DMS114 treated with DMSO at 0.1 percent for 48 hours (cell line): ENCODE measurements around the gene PPP1R14C.
"Not testable (repeated sequence)": the region's sequence is repeated elsewhere in the genome, so short reads cannot be mapped to it uniquely, and the experiment has no call there.

Experiments used
- DNase-seq: peaks from one replicate; lab custom pipeline; 2025; ENCODE audit not compliant: unreplicated experiment; lab: John Stamatoyannopoulos, UW

PPP1R14C gene

DNA sequence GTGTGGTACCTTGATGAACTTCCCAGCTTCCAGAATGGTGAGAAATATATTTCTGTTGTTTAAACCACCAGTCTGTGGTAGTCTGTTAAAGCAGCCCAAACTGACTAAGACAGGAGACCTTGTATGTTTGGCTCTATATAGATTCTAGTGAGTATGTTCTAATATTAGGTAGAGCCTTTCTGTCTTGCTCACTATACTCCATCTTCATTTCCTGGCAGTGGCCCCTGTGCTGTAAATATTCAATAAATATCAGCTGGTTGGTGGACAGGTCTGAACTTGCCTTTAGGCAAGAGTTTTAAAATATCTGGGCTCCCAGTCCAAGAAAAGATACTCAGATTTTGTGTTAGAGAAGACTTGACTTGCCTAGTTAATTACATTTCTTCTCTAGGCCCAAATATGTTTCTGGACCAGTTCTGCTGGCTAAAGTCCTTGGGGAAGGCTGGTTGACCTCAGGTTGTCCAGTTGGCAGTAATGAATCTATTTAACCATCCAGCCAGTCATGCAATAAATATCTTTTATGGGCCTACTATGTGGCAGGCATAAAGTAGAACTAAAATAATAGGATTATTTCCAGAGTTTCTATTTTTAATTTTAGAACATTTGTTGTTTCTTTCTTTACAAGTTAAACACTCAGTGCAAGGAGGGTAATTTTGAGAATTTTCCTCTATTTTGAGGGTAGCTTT lies 22.3 kb downstream of the PPP1R14C start:
- DNase-seq, result no peak

GRCh38 chr6:150167479-150167873 lies 24.6 kb downstream of the PPP1R14C start:
- DNase-seq, result no peak

DNA sequence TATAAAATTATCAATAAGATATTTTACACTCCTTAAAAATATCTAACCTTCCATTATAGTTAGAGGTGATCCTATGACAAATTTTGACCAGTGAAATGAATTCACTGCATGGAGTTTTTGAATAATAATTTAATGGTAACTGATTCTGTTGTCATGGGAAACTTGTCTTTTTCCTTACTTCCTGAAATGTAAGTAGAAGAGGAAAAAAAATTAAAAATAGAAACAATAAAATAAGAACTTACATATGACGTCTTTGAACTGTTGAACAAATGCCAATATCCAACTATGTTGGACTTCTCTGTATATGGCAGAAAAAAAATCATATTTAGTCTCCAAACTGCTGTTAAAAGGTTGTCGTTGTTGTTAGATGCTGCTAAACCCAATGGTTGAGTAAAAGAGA lies 26.3 kb downstream of the PPP1R14C start:
- DNase-seq, result no peak

- DNase-seq, result no peak
Observed at GRCh38 chr6:150169609-150170008, 26.8 kb downstream of the PPP1R14C start.

DNA sequence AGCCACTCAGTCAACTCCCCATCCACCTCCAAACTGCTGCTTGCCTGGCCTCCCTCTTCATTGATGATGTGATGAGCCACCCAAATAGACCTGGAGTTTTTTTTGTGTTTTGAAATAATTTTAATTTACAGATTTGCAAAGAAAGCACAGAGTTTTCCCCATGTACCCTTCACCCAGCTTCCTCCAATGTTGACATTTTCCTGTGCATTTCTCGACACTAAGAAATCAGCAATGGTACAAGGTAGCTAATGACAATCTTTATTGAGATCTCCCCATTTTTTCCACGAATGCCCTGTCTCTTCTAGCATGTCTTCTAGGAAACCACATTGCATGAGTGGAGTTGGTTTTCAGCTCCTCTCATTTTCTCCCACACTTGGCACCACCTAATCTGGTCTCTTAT lies 30.1 kb downstream of the PPP1R14C start:
- DNase-seq, result no peak

GRCh38 chr6:150175586-150176151 lies 32.8 kb downstream of the PPP1R14C start:
- DNase-seq, result no peak

DNA sequence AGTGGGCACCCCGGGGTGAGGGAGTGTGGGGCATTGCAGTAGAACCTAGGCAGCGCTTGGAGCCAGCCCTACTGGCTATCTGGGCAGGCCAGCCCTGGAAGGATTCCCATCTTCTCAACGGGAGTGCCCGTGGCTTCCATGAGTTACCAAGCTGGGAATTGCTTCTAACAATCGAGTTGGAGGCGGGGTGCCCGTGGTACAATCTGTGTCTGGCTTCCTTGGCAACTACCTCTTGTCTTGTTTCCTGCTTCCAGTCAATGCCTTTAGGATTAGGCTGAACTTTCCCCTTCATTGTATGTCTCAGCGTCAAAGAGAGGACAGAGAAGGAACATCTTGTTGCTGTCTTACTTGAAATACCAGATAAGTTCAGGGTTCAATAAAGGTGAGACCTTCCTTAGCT lies 33.3 kb downstream of the PPP1R14C start:
- no peak for DNase-seq

GRCh38 chr6:150176659-150177058 lies 33.8 kb downstream of the PPP1R14C start:
- DNase-seq, result no peak

DNA sequence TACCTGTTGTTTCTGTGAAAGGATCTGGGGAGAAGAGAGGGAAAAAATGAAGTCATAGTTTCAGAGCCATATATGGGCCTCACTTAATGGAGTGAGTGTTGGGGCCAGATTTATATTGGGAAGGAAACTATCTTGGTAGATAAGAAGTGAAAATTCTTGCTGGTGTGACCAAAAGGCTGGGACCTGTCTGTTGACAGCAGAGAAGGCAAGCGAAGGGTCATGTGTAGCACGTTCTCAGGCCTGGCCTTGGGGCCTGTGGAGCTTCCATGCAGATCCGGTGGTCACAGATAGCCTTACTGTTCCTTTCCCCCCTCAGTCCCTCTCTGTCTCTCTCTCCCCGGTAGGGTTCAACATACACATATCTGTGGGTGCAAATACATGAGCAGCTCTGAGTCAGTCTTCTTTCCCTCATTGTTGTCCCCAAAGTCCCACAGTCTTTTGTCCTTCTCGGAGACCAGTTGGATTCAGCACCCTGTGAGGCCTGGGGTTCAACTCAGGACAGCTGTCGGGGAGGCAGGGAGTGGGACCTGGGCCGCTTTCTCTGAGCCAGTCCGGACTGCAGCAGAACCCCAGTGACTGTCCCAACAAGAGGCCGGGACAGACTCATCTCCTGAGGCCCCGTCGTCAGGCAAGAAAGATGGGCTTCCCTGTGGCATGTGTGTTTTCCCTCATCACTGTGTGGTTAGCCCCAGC lies 34.6 kb downstream of the PPP1R14C start:
- DNase-seq, result no peak

- no peak for DNase-seq
Observed at GRCh38 chr6:150177952-150178520, 35.2 kb downstream of the PPP1R14C start.

DNA sequence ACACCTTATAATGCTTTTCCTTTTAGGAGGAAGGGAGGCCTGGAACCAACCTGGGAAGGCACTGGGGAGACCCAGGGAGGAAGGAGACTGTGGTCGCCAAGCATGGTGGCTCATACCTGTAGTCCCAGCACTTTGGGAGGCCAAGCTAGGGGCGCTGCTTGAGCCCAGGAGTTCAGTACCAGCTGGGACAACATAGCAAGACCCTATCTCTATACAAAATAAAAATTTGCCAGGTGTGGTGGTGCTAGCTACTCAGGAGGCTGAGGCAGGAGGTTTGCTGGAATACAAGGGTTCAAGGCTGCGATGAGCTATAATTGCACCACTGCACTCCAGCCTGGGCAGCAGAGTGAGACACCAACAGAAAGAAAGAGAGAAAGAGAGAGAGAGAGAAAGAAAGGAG lies 36.2 kb downstream of the PPP1R14C start:
- DNase-seq, result no peak

GRCh38 chr6:150179907-150180424 lies 37.1 kb downstream of the PPP1R14C start:
- DNase-seq, result not testable (repeated sequence)

GRCh38 chr6:150180517-150180916 lies 37.7 kb downstream of the PPP1R14C start:
- no peak for DNase-seq

DNA sequence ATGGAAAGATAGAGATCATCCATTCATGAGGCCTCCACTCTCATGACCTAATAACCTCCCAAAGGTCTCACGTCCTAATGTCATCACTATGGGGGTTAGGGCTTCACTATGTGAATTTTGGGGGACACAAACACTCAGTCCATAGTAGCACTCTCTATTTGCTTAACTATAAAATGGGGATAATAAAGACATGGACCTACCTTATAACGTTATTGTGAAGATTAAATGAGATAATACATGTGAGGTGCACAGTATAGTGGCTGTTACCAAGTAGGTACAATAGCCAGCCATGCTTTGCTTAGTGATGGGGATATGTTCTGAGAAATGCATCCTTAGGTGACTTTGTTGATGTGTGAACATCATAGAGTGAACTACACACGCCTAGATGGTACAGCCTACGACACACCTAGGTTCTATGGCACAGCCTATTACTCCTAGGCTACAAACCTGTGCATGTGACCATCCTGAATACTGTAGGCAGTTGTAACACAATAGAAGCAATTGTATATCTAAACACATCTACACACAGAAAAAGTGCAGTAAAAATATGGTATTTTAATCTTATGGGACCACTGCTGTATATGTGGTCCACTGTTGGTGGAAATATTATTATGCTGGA lies 39.7 kb downstream of the PPP1R14C start:
- no peak for DNase-seq

DNA sequence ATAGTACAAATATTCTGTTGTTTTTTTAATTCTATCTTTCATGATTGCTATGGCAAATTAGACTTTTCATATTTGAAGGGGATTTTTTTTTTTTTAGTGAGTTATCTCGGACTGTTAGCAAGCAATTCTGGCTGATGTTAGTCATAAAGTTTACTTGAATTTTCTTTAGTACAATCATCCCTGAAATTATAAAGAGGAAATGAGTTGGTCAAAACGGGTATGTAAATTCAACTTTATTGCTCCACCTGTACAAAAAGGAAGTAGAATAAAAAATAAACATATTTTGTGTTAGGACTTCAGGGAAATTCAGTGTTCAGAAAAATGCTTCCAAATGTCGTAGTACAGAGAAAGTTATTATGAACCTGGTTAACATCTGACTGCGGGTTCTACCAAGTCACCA lies 40.3 kb downstream of the PPP1R14C start:
- DNase-seq, result no peak

DNA sequence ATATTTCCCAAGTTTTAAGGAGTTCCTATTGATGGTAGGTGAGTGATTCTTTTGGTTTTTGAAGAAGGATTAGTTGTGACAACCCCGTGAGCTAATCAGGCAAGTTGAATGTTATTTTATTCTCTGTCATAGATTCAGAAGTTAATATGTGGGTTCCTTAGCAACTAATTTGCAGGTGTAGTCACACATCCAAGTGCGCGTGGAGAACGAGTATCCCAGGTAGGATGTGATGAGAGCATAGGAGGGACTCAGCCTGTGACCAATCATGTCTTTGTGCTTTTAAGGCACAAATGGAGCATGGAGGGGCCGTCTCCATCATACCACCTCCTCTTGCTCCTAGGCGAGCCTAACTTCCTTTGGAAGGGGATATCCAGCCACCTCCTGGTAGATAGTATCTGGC lies 41.1 kb downstream of the PPP1R14C start:
- DNase-seq, result no peak

DNA sequence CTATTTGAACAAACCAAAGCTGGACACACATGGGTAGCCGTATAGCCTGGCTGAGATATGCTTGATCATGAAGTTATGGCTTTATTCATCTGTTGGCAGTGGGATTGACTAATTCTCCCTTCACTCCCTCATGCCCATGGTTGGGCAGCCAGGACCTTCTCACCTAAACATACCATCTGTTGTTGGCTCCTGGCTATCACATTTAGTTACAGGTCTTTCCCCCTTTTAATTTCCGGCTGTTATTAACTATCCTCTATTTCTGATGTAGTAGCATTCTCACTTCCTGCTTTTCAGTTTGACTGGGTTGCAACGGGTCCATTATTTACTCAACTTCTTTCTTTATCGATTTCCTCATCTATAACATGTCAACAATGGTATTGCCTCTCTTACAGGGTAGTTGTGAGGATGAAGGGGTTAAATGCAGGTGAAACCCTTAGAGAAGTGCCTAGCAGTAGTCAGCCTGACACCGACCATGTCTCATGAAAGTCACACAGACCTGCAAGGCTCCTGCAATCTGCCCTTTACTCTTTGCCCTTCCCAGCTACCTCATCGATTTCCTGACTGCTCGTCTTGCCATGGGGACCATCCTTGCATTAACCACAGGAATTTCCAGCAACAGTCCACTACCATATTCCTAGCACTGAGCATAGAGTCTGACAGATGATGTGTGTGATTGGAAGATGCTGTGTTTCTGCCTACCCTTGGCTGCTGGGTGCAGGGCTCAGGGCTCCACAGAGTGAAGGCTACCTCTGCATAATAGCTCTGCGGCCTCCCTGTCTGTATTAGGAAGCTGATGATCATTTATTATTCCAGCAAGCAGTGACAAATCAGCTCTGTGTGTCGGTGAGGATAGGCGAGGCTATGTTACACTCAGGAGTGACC lies 42.2 kb downstream of the PPP1R14C start:
- DNase-seq, result no peak

GRCh38 chr6:150185732-150186117 lies 42.9 kb downstream of the PPP1R14C start:
- DNase-seq, result no peak

GRCh38 chr6:150186129-150186898 lies 43.5 kb downstream of the PPP1R14C start:
- no peak for DNase-seq

- not testable (repeated sequence) for DNase-seq
Observed at GRCh38 chr6:150187433-150187832, 44.6 kb downstream of the PPP1R14C start.
